Fibroblast of lung (primary cell): ENCODE data around the gene STK16. TPM values are rescaled to one million over a fixed set of nuclear protein-coding genes. Genes with fewer than 3 reads are reported as not detected.

Experiments
- DNase-seq, 2 donors: peaks; one replicate each; pipeline versions ENCODE4 v3.0.0 to v3.0.0-alpha.2; 2010; ENCODE audit warnings: low read depth in 2 of 2
- H2AFZ ChIP-seq: 2 replicates; pipeline ENCODE4 v1.5.1; 2012; ENCODE audit warnings: low read length, control low read depth, inconsistent platforms
- H3K27ac ChIP-seq: 2 replicates; pipeline ENCODE4 v1.5.1; 2011; ENCODE audit warnings: low read length, control low read depth; ENCODE audit not compliant: insufficient read depth
- H3K27me3 ChIP-seq: 2 replicates; pipeline ENCODE4 v1.5.1; 2011; ENCODE audit warnings: mild to moderate bottlenecking, low read length; ENCODE audit not compliant: control insufficient read depth, insufficient read depth
- H3K36me3 ChIP-seq: 2 replicates; pipeline ENCODE4 v1.5.1; 2011; ENCODE audit warnings: low read length; ENCODE audit not compliant: control insufficient read depth, insufficient read depth
- H3K4me1 ChIP-seq: 2 replicates; pipeline ENCODE4 v1.5.1; 2011; ENCODE audit warnings: low read length; ENCODE audit not compliant: control insufficient read depth, insufficient read depth; ENCODE audit errors: extremely low read depth
- H3K4me2 ChIP-seq: 2 replicates; pipeline ENCODE4 v1.5.1; 2011; ENCODE audit warnings: low read length, control low read depth; ENCODE audit not compliant: insufficient read depth; ENCODE audit errors: extremely low read depth
- H3K4me3 ChIP-seq, 4 experiments: fragments of 200-600 bp in 1 of 4; sonication (generic) in 1 of 4; replicated peaks in 1 of 4; 2 replicates each; pipeline ENCODE4 v1.5.1; 2011 to 2016; ENCODE audit warnings: low read length in 4 of 4, low read depth in 3 of 4, mild to moderate bottlenecking in 3 of 4, control low read depth in 2 of 4, inconsistent platforms in 1 of 4, mixed read lengths in 1 of 4; ENCODE audit not compliant: insufficient read depth in 1 of 4; ENCODE audit errors: control extremely low read depth in 1 of 4
- H3K79me2 ChIP-seq: 2 replicates; pipeline ENCODE4 v1.5.1; 2012; ENCODE audit warnings: mild to moderate bottlenecking, low read length, inconsistent platforms; ENCODE audit not compliant: control insufficient read depth, insufficient read depth
- H3K9ac ChIP-seq: 2 replicates; pipeline ENCODE4 v1.5.1; 2011; ENCODE audit warnings: mild to moderate bottlenecking, low read length, control low read depth; ENCODE audit not compliant: insufficient read depth
- H3K9me3 ChIP-seq: 2 replicates; pipeline ENCODE4 v1.5.1; 2012; ENCODE audit warnings: low read depth, low read length; ENCODE audit not compliant: control insufficient read depth, insufficient read depth
- H4K20me1 ChIP-seq: 2 replicates; pipeline ENCODE4 v1.5.1; 2011; ENCODE audit warnings: low read length; ENCODE audit not compliant: control insufficient read depth, insufficient read depth; ENCODE audit errors: extremely low read depth
- EZH2 ChIP-seq: IDR thresholded peaks from 2 replicates; pipeline ENCODE4 v1.5.1; 2012; ENCODE audit warnings: low read length, control low read depth, mild to moderate bottlenecking; ENCODE audit errors: missing control alignments
- polyA plus RNA-seq, 2 donors: library from polyadenylated mRNA; depleted of rRNA in 1 of 2; stranded (reverse) in 1 of 2; unstranded in 1 of 2; fragments of >200 nt; gene quantifications; 2 replicates each; pipeline ENCODE4 v1.2.1, GENCODE V29; 2011 to 2012; ENCODE audit warnings: missing spikeins in 1 of 2
- total RNA-seq: library from RNA; depleted of rRNA; stranded (reverse); fragments of >200 nt; gene quantifications from 2 replicates; pipeline ENCODE4 v1.2.1, GENCODE V29; 2014
- TF ChIP-seq, protein P1 (sequence below), 2 donors: IDR thresholded peaks in 1 of 2; conservative IDR thresholded peaks in 1 of 2; 1 replicate in 1 of 2; 2 replicates in 1 of 2; pipeline ENCODE4 v1.5.1; 2011 to 2012; ENCODE audit warnings: low read length in 2 of 2, control low read depth in 1 of 2, inconsistent platforms in 1 of 2, low read depth in 1 of 2, mild to moderate bottlenecking in 1 of 2

Gene STK16
- total and polyA plus RNA-seq, 2 donors (not counting 1 experiment from before 2014, with no cell fraction given) = 30.7 to 35.7 TPM

DNA sequence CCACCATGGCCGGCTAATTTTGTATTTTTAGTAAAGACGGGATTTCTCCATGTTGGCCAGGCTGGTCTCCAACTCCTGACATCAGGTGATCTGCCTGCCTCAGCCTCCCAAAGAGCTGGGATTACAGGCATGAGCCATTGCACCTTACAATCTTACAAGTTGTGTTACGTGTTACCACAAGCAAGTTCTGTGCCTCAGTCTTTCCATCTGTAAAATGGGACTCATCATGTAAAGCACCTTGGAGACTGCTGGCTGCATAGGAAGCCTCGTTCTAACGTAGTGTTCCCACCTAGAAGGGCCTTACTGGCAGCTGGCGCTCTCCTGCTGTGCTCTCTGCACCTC lies 43.9 kb downstream of the STK16 start:
- Histone ChIP-seq H3K27ac (no peak overlapping the region), H2AFZ (no peak overlapping the region), H3K4me2 (peak overlapping the region; percentile 6), H3K36me3 (peaks cover 8% of the 10 kb centered on the region), H4K20me1 (no peaks in the 10 kb centered on the region), H3K9me3 (no peaks in the 10 kb centered on the region), H3K79me2 (no peaks in the 10 kb centered on the region), H3K4me1 (peaks cover 11% of the 10 kb centered on the region), H3K9ac (no peak overlapping the region), H3K27me3 (no peaks in the 10 kb centered on the region), H3K4me3 (no peak overlapping the region)
- no peak for TF ChIP-seq EZH2
- TF ChIP-seq, protein P1, sequence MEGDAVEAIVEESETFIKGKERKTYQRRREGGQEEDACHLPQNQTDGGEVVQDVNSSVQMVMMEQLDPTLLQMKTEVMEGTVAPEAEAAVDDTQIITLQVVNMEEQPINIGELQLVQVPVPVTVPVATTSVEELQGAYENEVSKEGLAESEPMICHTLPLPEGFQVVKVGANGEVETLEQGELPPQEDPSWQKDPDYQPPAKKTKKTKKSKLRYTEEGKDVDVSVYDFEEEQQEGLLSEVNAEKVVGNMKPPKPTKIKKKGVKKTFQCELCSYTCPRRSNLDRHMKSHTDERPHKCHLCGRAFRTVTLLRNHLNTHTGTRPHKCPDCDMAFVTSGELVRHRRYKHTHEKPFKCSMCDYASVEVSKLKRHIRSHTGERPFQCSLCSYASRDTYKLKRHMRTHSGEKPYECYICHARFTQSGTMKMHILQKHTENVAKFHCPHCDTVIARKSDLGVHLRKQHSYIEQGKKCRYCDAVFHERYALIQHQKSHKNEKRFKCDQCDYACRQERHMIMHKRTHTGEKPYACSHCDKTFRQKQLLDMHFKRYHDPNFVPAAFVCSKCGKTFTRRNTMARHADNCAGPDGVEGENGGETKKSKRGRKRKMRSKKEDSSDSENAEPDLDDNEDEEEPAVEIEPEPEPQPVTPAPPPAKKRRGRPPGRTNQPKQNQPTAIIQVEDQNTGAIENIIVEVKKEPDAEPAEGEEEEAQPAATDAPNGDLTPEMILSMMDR (conservative IDR thresholded peaks at IDR 0.05 in 1 of 2, IDR thresholded peaks at IDR 0.05 in 1 of 2; ENCODE audit: low read depth in 1 of 2, low read length in 2 of 2) = no peak
- no peak for DNase-seq

DNA sequence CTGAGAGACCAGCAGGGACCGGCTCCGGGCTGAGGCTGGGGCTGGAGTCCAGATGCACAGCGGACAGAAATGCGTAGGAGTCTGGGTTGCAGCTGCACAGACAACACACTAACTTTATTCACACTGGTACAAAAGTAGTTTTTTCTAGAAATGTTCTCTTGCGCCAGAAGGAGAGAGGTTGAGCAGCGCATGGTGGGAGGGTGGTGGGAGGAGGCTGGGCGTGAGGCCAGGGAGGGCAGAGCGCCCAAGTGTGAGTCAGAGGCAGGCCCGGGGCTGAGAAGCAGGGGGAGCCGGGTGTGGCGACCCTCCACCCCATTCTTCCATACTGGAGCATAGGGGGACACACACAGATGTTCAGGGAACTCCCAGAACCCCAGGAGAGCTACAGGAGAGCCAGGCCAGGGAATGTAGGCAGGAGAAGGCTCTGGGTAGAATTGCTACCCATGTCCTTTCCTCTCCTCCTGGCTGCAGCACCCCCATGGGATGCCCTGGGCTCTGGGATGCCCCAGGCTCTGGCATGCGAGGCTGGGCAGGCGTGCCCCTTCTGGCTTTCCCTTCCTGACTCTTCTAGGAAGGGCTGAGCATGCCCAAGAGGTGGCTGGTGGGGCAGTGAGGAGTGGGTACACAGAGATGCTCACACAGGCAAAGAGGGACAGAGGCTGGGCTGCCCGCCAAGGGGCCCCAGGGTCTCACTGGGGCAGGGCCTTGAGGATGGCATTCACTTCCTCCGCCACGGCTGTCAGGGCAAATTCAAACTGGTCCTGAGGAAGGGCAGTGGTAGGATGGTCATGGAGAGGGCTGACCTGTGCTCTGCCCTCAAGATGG lies 44.5 kb downstream of the STK16 start:
- peaks cover 14% of the 10 kb centered on the region for H3K4me1 ChIP-seq
- DNase-seq = peak; percentile 93 to 97
- peak overlapping the region; percentile 13 for H3K4me2 ChIP-seq
- no peaks in the 10 kb centered on the region for H3K27me3 ChIP-seq
- TF ChIP-seq, protein P1 (conservative IDR thresholded peaks at IDR 0.05 in 1 of 2, IDR thresholded peaks at IDR 0.05 in 1 of 2; ENCODE audit: low read depth in 1 of 2, low read length in 2 of 2) = no peak
- no peak overlapping the region for H3K4me3 ChIP-seq
- no peak overlapping the region for H3K9ac ChIP-seq
- no peaks in the 10 kb centered on the region for H4K20me1 ChIP-seq
- no peaks in the 10 kb centered on the region for H3K79me2 ChIP-seq
- peak overlapping the region; percentile 45 for H3K27ac ChIP-seq
- peaks cover 7% of the 10 kb centered on the region for H3K36me3 ChIP-seq
- no peak overlapping the region for H2AFZ ChIP-seq
- H3K9me3 ChIP-seq = no peaks in the 10 kb centered on the region

DNA sequence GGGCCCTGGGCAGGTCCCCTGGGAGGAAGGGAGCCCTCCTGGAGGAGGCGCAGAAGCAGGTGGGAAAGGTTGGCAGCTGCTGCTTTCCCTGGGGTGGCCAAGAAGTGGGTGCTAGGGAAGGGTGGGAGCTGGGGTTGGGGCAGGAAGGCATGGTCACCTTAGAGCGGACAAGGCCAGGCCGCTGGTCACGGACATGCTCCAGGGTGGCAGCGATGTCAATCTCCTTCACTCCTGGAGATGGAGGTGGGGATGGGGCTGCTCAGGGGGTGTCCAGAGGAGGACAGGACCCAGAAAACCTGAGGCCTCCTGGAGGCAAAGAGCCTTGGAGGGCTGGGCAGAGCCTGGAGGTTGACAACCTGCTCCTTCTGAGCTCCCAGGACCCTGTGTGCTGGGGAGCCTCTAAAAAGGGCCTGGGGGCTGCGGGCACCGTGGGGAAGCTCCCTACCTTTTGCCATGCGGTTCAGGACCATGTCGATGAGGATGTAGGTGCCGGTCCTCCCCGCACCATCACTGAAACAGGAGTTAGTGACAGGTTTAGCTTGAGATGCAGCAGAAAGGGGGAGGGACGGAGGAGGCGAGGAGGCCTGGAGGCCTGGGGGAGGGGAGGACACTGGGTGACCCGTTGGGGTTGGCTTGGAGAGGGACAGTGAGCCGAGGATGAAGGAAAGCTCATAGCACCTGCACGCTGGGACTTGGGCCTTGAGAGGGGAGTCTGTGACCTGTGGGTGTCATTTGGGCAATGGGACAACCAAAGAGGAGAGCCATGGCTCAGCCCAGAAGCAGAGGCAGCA lies 45.3 kb downstream of the STK16 start:
- Histone ChIP-seq H4K20me1 (no peaks in the 10 kb centered on the region), H3K36me3 (peaks cover 2% of the 10 kb centered on the region), H3K27ac (no peak overlapping the region), H2AFZ (no peak overlapping the region), H3K4me1 (peaks cover 14% of the 10 kb centered on the region), H3K79me2 (no peaks in the 10 kb centered on the region), H3K9me3 (no peaks in the 10 kb centered on the region), H3K4me2 (no peak overlapping the region), H3K9ac (no peak overlapping the region), H3K4me3 (no peak overlapping the region), H3K27me3 (no peaks in the 10 kb centered on the region)
- TF ChIP-seq EZH2 = no peak
- TF ChIP-seq, protein P1 (conservative IDR thresholded peaks at IDR 0.05 in 1 of 2, IDR thresholded peaks at IDR 0.05 in 1 of 2; ENCODE audit: low read depth in 1 of 2, low read length in 2 of 2) = no peak
- DNase-seq = no peak
